HepG2 (cell line): ENCODE measurements around the gene SLC25A52. TPM values are rescaled to one million over a fixed set of nuclear protein-coding genes. Genes with fewer than 3 reads are reported as not detected.

Experiments used
- HOXD1 ChIP-seq: sonication (generic); formaldehyde crosslinking; IDR thresholded peaks from 2 replicates; pipeline ENCODE4 v1.5.0; 2020; ENCODE audit warnings: missing genetic modification reagents
- MXI1 ChIP-seq: IDR thresholded peaks from 3 replicates; pipeline ENCODE4 v1.6.1; 2012; ENCODE audit warnings: low read depth, low read length, inconsistent platforms, borderline replicate concordance
- NAIF1 ChIP-seq: sonication (generic); formaldehyde crosslinking; IDR thresholded peaks from 2 replicates; pipeline ENCODE4 v1.5.0; 2020; ENCODE audit warnings: mild to moderate bottlenecking, missing genetic modification reagents, borderline replicate concordance
- PAXIP1 ChIP-seq: sonication (generic); formaldehyde crosslinking; conservative IDR thresholded peaks from 2 replicates; pipeline ENCODE4 v1.4.0; 2020; ENCODE audit warnings: mild to moderate bottlenecking, missing genetic modification reagents, moderate library complexity
- RAD21 ChIP-seq: fragments of 450-650 bp; formaldehyde crosslinking; IDR thresholded peaks from 2 replicates; pipeline ENCODE4 v1.5.0; 2020; ENCODE audit warnings: mild to moderate bottlenecking
- RARA ChIP-seq: IDR thresholded peaks from 2 replicates; pipeline ENCODE4 v1.6.1; 2016; ENCODE audit warnings: missing genetic modification reagents, missing compliant biosample characterization
- RFX5 ChIP-seq: IDR thresholded peaks from 2 replicates; pipeline ENCODE4 v1.6.1; 2011; ENCODE audit warnings: low read depth, low read length, improper control_type of control experiment
- TFE3 ChIP-seq: IDR thresholded peaks from 2 replicates; pipeline ENCODE4 v1.6.1; 2016
- polyA plus RNA-seq, 8 experiments: library from polyadenylated mRNA; depleted of rRNA in 3 of 8; stranded (reverse) in 7 of 8; unstranded in 1 of 8; fragments of >200 nt; fragmentation: Illumina TruSeq in 4 of 8; extraction: Trizol in 4 of 8; gene quantifications; 2 replicates each; pipeline versions ENCODE4 v1.2.1 to v1.2.3, GENCODE V29; 2011 to 2016; ENCODE audit warnings: low read depth in 4 of 8, missing spikeins in 1 of 8, mixed read lengths in 1 of 8; ENCODE audit not compliant: insufficient read depth in 1 of 8
- total RNA-seq, 5 experiments: library from RNA; depleted of rRNA; stranded (reverse); fragments of >200 nt; fragmentation: Illumina TruSeq; extraction: Trizol; gene quantifications; 2 replicates each; pipeline ENCODE4 v1.2.3, GENCODE V29; 2016; ENCODE audit warnings: low read depth in 1 of 5
- TF ChIP-seq, protein P1 (sequence below): IDR thresholded peaks from 2 replicates; pipeline ENCODE4 v1.6.1; 2016; ENCODE audit warnings: missing compliant biosample characterization, missing genetic modification reagents, borderline replicate concordance
- TF ChIP-seq, protein P2 (sequence below): sonication (generic); formaldehyde crosslinking; IDR thresholded peaks from 2 replicates; pipeline ENCODE4 v1.4.0; 2020; ENCODE audit warnings: missing genetic modification reagents
- TF ChIP-seq, protein P3 (sequence below): IDR thresholded peaks from 2 replicates; pipeline ENCODE4 v1.6.1; 2016; ENCODE audit warnings: missing compliant biosample characterization, missing genetic modification reagents, borderline replicate concordance
- TF ChIP-seq, protein P4 (sequence below): sonication (generic); formaldehyde crosslinking; IDR thresholded peaks from 2 replicates; pipeline ENCODE4 v1.4.0; 2020; ENCODE audit warnings: missing genetic modification reagents

SLC25A52 gene
- total and polyA plus RNA-seq, 2 of the 13 experiments (the other 11 are each of a cell fraction or from before 2014, with no cell fraction given): 0.46 TPM; not detected in 1

GRCh38 chr18:31738460-31739407 lies 21.9 kb downstream of the SLC25A52 start (continued):
- TF ChIP-seq RFX5 (no peak), MXI1 (no peak), RAD21 (CRISPR knock-in tag) (no peak), HOXD1 (CRISPR knock-in tag) (no peak), RARA (CRISPR knock-in tag) (peak; percentile 65), TFE3 (CRISPR knock-in tag) (peak; percentile 94), PAXIP1 (CRISPR knock-in tag) (peak; percentile 57), NAIF1 (CRISPR knock-in tag) (no peak)
- TF ChIP-seq, protein P1, sequence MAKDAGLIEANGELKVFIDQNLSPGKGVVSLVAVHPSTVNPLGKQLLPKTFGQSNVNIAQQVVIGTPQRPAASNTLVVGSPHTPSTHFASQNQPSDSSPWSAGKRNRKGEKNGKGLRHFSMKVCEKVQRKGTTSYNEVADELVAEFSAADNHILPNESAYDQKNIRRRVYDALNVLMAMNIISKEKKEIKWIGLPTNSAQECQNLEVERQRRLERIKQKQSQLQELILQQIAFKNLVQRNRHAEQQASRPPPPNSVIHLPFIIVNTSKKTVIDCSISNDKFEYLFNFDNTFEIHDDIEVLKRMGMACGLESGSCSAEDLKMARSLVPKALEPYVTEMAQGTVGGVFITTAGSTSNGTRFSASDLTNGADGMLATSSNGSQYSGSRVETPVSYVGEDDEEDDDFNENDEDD (CRISPR knock-in tag): peak; percentile 82; the same call in 1 of the 2 replicates
- TF ChIP-seq, protein P2, sequence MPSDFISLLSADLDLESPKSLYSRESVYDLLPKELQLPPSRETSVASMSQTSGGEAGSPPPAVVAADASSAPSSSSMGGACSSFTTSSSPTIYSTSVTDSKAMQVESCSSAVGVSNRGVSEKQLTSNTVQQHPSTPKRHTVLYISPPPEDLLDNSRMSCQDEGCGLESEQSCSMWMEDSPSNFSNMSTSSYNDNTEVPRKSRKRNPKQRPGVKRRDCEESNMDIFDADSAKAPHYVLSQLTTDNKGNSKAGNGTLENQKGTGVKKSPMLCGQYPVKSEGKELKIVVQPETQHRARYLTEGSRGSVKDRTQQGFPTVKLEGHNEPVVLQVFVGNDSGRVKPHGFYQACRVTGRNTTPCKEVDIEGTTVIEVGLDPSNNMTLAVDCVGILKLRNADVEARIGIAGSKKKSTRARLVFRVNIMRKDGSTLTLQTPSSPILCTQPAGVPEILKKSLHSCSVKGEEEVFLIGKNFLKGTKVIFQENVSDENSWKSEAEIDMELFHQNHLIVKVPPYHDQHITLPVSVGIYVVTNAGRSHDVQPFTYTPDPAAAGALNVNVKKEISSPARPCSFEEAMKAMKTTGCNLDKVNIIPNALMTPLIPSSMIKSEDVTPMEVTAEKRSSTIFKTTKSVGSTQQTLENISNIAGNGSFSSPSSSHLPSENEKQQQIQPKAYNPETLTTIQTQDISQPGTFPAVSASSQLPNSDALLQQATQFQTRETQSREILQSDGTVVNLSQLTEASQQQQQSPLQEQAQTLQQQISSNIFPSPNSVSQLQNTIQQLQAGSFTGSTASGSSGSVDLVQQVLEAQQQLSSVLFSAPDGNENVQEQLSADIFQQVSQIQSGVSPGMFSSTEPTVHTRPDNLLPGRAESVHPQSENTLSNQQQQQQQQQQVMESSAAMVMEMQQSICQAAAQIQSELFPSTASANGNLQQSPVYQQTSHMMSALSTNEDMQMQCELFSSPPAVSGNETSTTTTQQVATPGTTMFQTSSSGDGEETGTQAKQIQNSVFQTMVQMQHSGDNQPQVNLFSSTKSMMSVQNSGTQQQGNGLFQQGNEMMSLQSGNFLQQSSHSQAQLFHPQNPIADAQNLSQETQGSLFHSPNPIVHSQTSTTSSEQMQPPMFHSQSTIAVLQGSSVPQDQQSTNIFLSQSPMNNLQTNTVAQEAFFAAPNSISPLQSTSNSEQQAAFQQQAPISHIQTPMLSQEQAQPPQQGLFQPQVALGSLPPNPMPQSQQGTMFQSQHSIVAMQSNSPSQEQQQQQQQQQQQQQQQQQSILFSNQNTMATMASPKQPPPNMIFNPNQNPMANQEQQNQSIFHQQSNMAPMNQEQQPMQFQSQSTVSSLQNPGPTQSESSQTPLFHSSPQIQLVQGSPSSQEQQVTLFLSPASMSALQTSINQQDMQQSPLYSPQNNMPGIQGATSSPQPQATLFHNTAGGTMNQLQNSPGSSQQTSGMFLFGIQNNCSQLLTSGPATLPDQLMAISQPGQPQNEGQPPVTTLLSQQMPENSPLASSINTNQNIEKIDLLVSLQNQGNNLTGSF (CRISPR knock-in tag): no peak
- TF ChIP-seq, protein P3, sequence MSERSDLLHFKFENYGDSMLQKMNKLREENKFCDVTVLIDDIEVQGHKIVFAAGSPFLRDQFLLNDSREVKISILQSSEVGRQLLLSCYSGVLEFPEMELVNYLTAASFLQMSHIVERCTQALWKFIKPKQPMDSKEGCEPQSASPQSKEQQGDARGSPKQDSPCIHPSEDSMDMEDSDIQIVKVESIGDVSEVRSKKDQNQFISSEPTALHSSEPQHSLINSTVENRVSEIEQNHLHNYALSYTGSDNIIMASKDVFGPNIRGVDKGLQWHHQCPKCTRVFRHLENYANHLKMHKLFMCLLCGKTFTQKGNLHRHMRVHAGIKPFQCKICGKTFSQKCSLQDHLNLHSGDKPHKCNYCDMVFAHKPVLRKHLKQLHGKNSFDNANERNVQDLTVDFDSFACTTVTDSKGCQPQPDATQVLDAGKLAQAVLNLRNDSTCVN (CRISPR knock-in tag): no peak
- TF ChIP-seq, protein P4, sequence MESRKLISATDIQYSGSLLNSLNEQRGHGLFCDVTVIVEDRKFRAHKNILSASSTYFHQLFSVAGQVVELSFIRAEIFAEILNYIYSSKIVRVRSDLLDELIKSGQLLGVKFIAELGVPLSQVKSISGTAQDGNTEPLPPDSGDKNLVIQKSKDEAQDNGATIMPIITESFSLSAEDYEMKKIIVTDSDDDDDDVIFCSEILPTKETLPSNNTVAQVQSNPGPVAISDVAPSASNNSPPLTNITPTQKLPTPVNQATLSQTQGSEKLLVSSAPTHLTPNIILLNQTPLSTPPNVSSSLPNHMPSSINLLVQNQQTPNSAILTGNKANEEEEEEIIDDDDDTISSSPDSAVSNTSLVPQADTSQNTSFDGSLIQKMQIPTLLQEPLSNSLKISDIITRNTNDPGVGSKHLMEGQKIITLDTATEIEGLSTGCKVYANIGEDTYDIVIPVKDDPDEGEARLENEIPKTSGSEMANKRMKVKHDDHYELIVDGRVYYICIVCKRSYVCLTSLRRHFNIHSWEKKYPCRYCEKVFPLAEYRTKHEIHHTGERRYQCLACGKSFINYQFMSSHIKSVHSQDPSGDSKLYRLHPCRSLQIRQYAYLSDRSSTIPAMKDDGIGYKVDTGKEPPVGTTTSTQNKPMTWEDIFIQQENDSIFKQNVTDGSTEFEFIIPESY (CRISPR knock-in tag): peak; percentile 94
